GM12875 (cell line): Measurements from ENCODE around the gene WNT8B.

Experiments
- H3K4me3 ChIP-seq: one replicate; pipeline ENCODE4 v1.5.1; 2011; ENCODE audit warnings: low read depth, low read length, control low read depth
- TF ChIP-seq, protein P1 (sequence below): IDR thresholded peaks from 2 replicates; pipeline ENCODE4 v1.5.1; 2011; ENCODE audit warnings: low read depth, mild to moderate bottlenecking, control low read depth, inconsistent platforms, low read length, moderate library complexity, borderline replicate concordance; ENCODE audit not compliant: insufficient read depth

WNT8B gene

GRCh38 chr10:100507357-100507732 is 44.5 kb downstream of the WNT8B start:
- H3K4me3 ChIP-seq = no peak overlapping the region
- TF ChIP-seq, protein P1, sequence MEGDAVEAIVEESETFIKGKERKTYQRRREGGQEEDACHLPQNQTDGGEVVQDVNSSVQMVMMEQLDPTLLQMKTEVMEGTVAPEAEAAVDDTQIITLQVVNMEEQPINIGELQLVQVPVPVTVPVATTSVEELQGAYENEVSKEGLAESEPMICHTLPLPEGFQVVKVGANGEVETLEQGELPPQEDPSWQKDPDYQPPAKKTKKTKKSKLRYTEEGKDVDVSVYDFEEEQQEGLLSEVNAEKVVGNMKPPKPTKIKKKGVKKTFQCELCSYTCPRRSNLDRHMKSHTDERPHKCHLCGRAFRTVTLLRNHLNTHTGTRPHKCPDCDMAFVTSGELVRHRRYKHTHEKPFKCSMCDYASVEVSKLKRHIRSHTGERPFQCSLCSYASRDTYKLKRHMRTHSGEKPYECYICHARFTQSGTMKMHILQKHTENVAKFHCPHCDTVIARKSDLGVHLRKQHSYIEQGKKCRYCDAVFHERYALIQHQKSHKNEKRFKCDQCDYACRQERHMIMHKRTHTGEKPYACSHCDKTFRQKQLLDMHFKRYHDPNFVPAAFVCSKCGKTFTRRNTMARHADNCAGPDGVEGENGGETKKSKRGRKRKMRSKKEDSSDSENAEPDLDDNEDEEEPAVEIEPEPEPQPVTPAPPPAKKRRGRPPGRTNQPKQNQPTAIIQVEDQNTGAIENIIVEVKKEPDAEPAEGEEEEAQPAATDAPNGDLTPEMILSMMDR = no peak

- no peak overlapping the region for H3K4me3 ChIP-seq
- TF ChIP-seq, protein P1 = no peak
Observed at GRCh38 chr10:100508266-100508665, 45.5 kb downstream of the WNT8B start.

DNA sequence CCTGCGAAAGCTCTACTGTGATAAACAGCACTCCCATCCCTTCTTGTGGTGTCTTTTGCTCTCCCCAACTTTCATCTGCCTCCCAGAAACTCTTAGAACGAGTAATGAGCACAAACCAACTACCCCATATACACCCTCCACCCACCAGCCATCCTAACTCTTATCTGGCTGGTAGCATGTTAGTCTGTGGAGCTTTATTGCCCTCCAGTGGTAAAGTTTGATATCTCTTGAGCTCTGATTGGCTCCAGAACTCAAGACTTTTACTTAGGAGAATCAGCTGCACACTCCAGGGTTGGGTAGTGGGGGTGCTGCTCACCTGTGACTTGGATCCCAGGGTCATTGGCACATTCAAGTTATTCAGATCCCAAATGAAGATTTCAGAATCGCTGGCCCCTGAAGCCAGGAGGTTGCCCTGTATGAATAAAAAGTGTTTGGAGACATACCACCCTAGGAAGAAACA is 45.9 kb downstream of the WNT8B start:
- no peak overlapping the region for H3K4me3 ChIP-seq
- TF ChIP-seq, protein P1 = peak; percentile 42; the same call in 1 of the 2 replicates

- no peak overlapping the region for H3K4me3 ChIP-seq
- TF ChIP-seq, protein P1 = no peak
Observed at GRCh38 chr10:100509241-100509840, 46.5 kb downstream of the WNT8B start.

GRCh38 chr10:100510533-100511308 is 47.9 kb downstream of the WNT8B start:
- TF ChIP-seq, protein P1 = no peak

DNA sequence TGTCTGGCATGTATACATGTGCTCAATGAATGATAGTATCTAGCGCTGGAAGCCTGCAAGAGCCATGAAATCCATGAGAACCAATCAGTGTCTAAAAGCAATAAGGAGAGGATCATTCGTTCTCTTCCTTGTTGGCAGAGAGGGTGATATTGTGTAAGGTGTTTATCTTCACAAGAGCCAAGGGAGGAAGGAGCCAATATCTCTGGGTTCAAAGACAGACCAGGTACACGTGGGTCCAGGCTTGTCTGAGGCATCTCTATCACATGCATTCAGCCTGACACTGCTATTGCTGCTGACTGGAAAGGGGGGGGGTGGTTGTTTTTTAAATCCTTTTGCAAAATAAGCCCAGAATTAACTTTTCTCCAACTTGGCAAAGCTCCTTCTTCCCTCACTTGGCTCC is 52.8 kb downstream of the WNT8B start:
- TF ChIP-seq, protein P1 = no peak
- H3K4me3 ChIP-seq = no peak overlapping the region

More at GRCh38 chr10:100510533-100511308, 47.9 kb downstream of the WNT8B start:
- H3K4me3 ChIP-seq = no peak overlapping the region

DNA sequence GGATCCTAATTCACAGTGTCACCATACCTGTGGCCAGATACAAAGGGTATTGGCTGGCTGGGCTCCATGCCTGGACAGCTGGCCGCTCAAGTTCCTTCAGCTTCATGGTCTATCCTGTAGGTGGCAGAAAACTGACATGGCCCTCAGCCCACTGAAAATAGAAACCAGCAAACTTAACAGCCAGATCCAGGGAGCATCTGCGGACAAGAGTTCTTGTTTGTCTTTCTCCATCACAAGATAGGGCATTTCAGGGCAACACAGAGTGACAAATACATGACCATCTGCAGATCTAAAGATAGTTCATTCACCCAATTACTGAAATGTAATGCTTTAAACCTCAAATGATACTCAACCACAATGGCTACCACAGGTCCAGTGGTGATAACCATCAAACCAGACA is 54.0 kb downstream of the WNT8B start:
- TF ChIP-seq, protein P1 = no peak
- H3K4me3 ChIP-seq = no peak overlapping the region
